A549 (cell line): Measurements from ENCODE around the gene HYPK. TPM values are rescaled to one million over a fixed set of nuclear protein-coding genes. Genes with fewer than 3 reads are reported as not detected.

Experiments used
- ATAC-seq, 2 experiments: fragments of 200-7000 bp in 1 of 2; fragments of >200 bp in 1 of 2; cut with Nextera tagmentation in 1 of 2; cut with Tn5 transposase in 1 of 2; 3 replicates each; pipeline versions ENCODE4 v1.8.0 to v1.9.1; 2018 to 2020; ENCODE audit warnings: mild to moderate bottlenecking in 1 of 2, moderate library complexity in 1 of 2
- CTCF ChIA-PET: fragments of 300-600 bp; sonication (Branson Sonifier 250); formaldehyde crosslinking; extraction: SDS; loops from one replicate; lab custom pipeline; 2021; ENCODE audit warnings: antibody characterized with exemption, inconsistent platforms; lab: Yijun Ruan, JAX
- POLR2A ChIA-PET: fragments of 350-600 bp; formaldehyde crosslinking; extraction: SDS; loops from one replicate; lab custom pipeline; 2021; ENCODE audit warnings: antibody characterized with exemption, inconsistent platforms; lab: Yijun Ruan, JAX
- DNase-seq, 2 experiments: peaks; one replicate each; pipeline versions ENCODE4 v3.0.0 to v3.0.0-alpha.2; 2011 to 2016; ENCODE audit warnings: low read depth in 1 of 2, low spot score in 1 of 2
- FAIRE-seq: peaks from 2 replicates; lab custom pipeline; 2011; peaks lifted over from hg19 to GRCh38; lab: Jason Lieb, UNC
- H3K27ac ChIP-seq, 2 experiments: fragments of >200 bp; sonication (Bioruptor Twin); formaldehyde crosslinking; 3 replicates each; pipeline ENCODE4 v1.5.1; 2016 to 2017
- H3K4me1 ChIP-seq: fragments of >200 bp; sonication (Bioruptor Twin); formaldehyde crosslinking; 3 replicates; pipeline ENCODE4 v1.6.1; 2016
- H3K4me2 ChIP-seq: fragments of >200 bp; sonication (Bioruptor Twin); formaldehyde crosslinking; 3 replicates; pipeline ENCODE4 v1.6.1; 2016
- H3K4me3 ChIP-seq: fragments of >200 bp; sonication (Bioruptor Twin); formaldehyde crosslinking; 3 replicates; pipeline ENCODE4 v1.5.1; 2016
- H3K9me3 ChIP-seq: fragments of >200 bp; sonication (Bioruptor Twin); formaldehyde crosslinking; 3 replicates; pipeline ENCODE4 v1.6.1; 2016
- CBX8 ChIP-seq: fragments of 200-600 bp; sonication (generic); IDR thresholded peaks from 2 replicates; pipeline ENCODE4 v1.6.1; 2016
- CEBPB ChIP-seq, 2 experiments: fragments of >200 bp in 1 of 2; sonication (Bioruptor Twin) in 1 of 2; formaldehyde crosslinking in 1 of 2; IDR thresholded peaks; 2 replicates each; pipeline ENCODE4 v1.6.1; 2012 to 2016
- HOXB5 ChIP-seq: fragments of 250-450 bp; sonication (Bioruptor Pico); IDR thresholded peaks from 2 replicates; pipeline ENCODE4 v1.5.0; 2020; ENCODE audit warnings: mild to moderate bottlenecking, moderate library complexity
- MAZ ChIP-seq: fragments of 150-350 bp; IDR thresholded peaks from 2 replicates; pipeline ENCODE4 v1.6.1; 2014; ENCODE audit warnings: antibody characterized with exemption, low read depth, low read length, borderline replicate concordance
- MYC ChIP-seq: IDR thresholded peaks from 2 replicates; pipeline ENCODE4 v1.6.1; 2012; ENCODE audit warnings: mild to moderate bottlenecking, inconsistent platforms, low read length, improper control_type of control experiment, borderline replicate concordance
- POLR2AphosphoS2 ChIP-seq: conservative IDR thresholded peaks from 2 replicates; pipeline ENCODE4 v1.6.1; 2012; ENCODE audit warnings: low read length, improper control_type of control experiment, inconsistent platforms
- RCOR1 ChIP-seq: fragments of 150-350 bp; IDR thresholded peaks from 2 replicates; pipeline ENCODE4 v1.6.1; 2014; ENCODE audit warnings: antibody characterized with exemption, low read length, low read depth
- RFX5 ChIP-seq: fragments of 450-650 bp; IDR thresholded peaks from 2 replicates; pipeline ENCODE4 v1.7.1; 2014; ENCODE audit warnings: antibody characterized with exemption, mild to moderate bottlenecking, moderate library complexity
- TFCP2L1 ChIP-seq: fragments of 250-450 bp; sonication (Bioruptor Pico); IDR thresholded peaks from 2 replicates; pipeline ENCODE4 v1.5.0; 2021; ENCODE audit warnings: mild to moderate bottlenecking
- WGBS: methylation state at CpG from one replicate; pipeline ENCODE4 v1.1.6; 2017; ENCODE audit errors: missing lambda C conversion rate; 5-methylcytosine and 5-hydroxymethylcytosine counted together
- polyA plus RNA-seq, 4 experiments: library from polyadenylated mRNA; depleted of rRNA in 3 of 4; stranded (reverse); fragments of >200 nt; fragmentation: RNase III in 1 of 4; extraction: RNeasy Plus Mini Kit Qiagen cat#74134 plus additional on column Dnase treatment in 1 of 4; gene quantifications; 2 replicates in 3 of 4; 3 replicates in 1 of 4; pipeline ENCODE4 v1.2.3, GENCODE V29; 2011 to 2017
- TF ChIP-seq, protein P1 (sequence below): fragments of >200 bp; sonication (Bioruptor Twin); formaldehyde crosslinking; IDR thresholded peaks from 3 replicates; pipeline ENCODE4 v1.6.1; 2016
- TF ChIP-seq, protein P2 (sequence below): IDR thresholded peaks from 2 replicates; pipeline ENCODE4 v1.6.1; 2012
- TF ChIP-seq, protein P3 (sequence below): fragments of >200 bp; sonication (Bioruptor Twin); formaldehyde crosslinking; IDR thresholded peaks from 3 replicates; pipeline ENCODE4 v1.5.1; 2016

The HYPK gene
- polyA plus RNA-seq, 2 of the 4 experiments (the other 2 are of a cell fraction), result 21.0 to 66.5 TPM

DNA sequence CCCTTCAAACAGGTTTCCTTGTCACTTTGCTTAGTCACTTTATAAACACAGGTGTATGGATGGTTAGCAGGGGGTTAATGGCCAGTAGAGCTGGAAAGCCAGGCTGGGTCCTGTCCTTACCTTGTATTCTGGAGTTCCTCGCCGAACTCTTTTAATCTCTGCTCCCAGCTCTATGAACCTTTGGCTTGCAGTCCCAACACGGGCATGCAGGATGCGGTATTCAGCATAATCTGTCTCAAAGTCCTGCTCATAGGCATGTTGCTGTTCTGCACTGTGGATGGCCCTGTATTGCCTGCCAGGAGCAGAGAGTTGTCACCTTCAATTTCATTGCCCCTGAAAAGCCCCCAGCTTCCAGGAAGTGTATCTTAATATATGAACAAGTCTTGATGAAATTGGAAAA is 26.3 kb upstream of the HYPK start (continued):
- TF ChIP-seq, protein P1, sequence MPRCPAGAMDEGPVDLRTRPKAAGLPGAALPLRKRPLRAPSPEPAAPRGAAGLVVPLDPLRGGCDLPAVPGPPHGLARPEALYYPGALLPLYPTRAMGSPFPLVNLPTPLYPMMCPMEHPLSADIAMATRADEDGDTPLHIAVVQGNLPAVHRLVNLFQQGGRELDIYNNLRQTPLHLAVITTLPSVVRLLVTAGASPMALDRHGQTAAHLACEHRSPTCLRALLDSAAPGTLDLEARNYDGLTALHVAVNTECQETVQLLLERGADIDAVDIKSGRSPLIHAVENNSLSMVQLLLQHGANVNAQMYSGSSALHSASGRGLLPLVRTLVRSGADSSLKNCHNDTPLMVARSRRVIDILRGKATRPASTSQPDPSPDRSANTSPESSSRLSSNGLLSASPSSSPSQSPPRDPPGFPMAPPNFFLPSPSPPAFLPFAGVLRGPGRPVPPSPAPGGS, result no peak
- TF ChIP-seq POLR2AphosphoS2, result no peak
- TF ChIP-seq, all 56 proteins: peak for 0

DNA sequence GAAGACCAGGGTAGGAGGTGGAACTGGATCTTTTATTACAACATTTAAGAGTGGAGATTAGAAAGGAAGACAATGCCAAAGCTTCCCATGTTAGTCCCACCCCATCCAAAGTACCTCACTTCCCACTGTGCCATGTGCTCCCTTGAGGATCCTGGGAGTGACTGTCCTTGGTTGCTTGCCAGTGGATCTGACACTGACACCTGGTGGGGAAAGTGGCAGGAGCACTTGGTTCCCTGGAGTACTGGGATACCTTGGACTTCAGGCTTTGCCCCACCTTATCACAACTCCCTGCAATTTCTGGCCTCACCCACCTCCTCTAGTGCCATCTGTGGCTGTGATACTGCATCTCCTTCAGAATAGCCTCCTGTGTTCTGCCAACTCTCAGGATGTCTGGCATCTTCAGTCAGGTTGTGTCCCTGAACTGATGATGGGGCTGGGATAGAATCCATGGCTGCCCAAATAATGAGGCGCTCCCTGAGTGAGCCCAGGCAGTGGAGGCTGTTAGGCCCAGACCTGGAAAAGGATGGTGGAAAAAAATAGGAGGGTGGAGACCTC is 24.9 kb upstream of the HYPK start:
- Histone ChIP-seq H3K9me3 (no peaks in the 10 kb centered on the region), H3K4me2 (no peak overlapping the region), H3K4me3 (no peak overlapping the region), H3K27ac (0 out of 6 replicates have a peak overlapping the region, but pooled peaks of 1 of the 2 experiments have one; percentile 31), H3K4me1 (0 out of 3 replicates have a peak, but pooled peaks cover 8% of the 10 kb centered on the region)
- DNase-seq (peak; percentile 25 to 77), FAIRE-seq (no peak), ATAC-seq (peak; percentile 57)
- WGBS, result 100% methylated on average over 1 of the region's 1 CpG
- CTCF ChIA-PET, result interaction anchor here (1.6 to 6.9 kb wide), 3 partner anchors 10 to 25 kb away, joined by 7 to 47 read pairs (median 11); partner anchors contain the start of gene SERF2
- no peak for TF ChIP-seq MAZ
- TF ChIP-seq, protein P2, sequence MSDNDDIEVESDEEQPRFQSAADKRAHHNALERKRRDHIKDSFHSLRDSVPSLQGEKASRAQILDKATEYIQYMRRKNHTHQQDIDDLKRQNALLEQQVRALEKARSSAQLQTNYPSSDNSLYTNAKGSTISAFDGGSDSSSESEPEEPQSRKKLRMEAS, result peak; percentile 54
- TF ChIP-seq MYC, result 0 out of 2 replicates have a peak, but pooled peaks have one; percentile 80
- TF ChIP-seq HOXB5 (CRISPR knock-in tag), result no peak
- TF ChIP-seq, protein P3, sequence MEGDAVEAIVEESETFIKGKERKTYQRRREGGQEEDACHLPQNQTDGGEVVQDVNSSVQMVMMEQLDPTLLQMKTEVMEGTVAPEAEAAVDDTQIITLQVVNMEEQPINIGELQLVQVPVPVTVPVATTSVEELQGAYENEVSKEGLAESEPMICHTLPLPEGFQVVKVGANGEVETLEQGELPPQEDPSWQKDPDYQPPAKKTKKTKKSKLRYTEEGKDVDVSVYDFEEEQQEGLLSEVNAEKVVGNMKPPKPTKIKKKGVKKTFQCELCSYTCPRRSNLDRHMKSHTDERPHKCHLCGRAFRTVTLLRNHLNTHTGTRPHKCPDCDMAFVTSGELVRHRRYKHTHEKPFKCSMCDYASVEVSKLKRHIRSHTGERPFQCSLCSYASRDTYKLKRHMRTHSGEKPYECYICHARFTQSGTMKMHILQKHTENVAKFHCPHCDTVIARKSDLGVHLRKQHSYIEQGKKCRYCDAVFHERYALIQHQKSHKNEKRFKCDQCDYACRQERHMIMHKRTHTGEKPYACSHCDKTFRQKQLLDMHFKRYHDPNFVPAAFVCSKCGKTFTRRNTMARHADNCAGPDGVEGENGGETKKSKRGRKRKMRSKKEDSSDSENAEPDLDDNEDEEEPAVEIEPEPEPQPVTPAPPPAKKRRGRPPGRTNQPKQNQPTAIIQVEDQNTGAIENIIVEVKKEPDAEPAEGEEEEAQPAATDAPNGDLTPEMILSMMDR, result peak; percentile 28; the same call in 1 of the 3 replicates
- TF ChIP-seq CEBPB (IDR thresholded peaks at IDR 0.05), result no peak
- POLR2A ChIA-PET, result no interaction called here

DNA sequence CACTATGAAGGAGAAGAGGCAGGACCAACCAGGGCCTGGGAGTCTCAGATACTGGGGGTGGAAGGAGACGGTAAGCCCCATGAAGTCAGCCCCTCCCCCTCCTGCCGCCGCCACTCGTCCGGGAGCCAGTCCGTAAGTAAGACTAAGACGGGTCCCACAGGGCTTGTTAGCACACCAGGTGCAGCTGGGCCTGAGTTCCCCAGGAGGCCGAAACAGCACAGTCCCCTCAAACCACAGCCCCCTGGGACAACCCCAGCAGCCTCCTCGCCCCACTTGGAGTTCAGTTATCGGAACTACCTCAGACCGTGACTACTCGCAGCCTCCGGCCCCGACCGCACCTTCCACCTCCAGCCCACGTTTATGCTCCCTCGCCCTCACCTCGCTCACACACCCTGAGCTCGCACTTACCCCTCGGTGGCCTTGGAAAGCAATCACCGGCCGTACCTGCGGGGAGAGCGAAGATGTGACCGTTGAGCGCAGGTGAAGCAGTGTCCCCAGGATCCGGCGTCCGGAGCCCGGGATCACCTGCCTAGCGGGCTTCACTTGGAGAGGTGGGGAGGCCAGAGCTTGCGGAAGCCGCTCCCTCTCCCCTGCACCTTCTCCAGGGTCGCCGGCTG is 24.2 kb upstream of the HYPK start:
- Histone ChIP-seq H3K4me1 (0 out of 3 replicates have a peak, but pooled peaks cover 8% of the 10 kb centered on the region), H3K4me3 (peak overlapping the region; percentile 60), H3K27ac (peak overlapping the region; percentile 77 to 91; a peak in 5 of 6 replicates), H3K9me3 (no peaks in the 10 kb centered on the region), H3K4me2 (peak overlapping the region; percentile 84)
- DNase-seq, result no peak
- TF ChIP-seq TFCP2L1 (CRISPR knock-in tag) (no peak), CBX8 (no peak), RCOR1 (no peak), RFX5 (no peak)
- TF ChIP-seq, protein P1, result no peak
- TF ChIP-seq, protein P2, result no peak
- WGBS, result 84% methylated on average over 25 of the region's 35 CpGs
- ATAC-seq, result peak; percentile 3 to 9; a peak in 5 of 6 replicates
- FAIRE-seq, result no peak
- POLR2A ChIA-PET, result interaction anchor here (1.1 to 1.4 kb wide), 2 partner anchors 15 to 48 kb away, joined by 3 to 7 read pairs; partner anchors contain the start of gene MFAP1
- CTCF ChIA-PET, result interaction anchor here (0.8 to 6.9 kb wide), 8 partner anchors 10 to 31 kb away, joined by 3 to 47 read pairs (median 5); partner anchors contain the start of gene SERF2
